HCT116 (cell line): ENCODE results near the gene ACOT4. TPM values are rescaled to one million over a fixed set of nuclear protein-coding genes. Genes with fewer than 3 reads are reported as not detected.

ENCODE experiments used
- ATAC-seq: fragments of 200-7000 bp; cut with Tn5 transposase; 2 replicates; pipeline ENCODE4 v1.9.1; 2020; ENCODE audit warnings: mild to moderate bottlenecking, moderate library complexity
- BruUV-seq: library from RNA; stranded (reverse); fragments of 400-500 nt; replicated peaks from 2 replicates; lab custom pipeline; 2021; lab: Mats Ljungman, UMichigan
- CTCF ChIA-PET: fragments of 300-600 bp; sonication (Branson Sonifier 250); formaldehyde crosslinking; loops from one replicate; lab custom pipeline; 2021; ENCODE audit warnings: antibody characterized with exemption; lab: Charles Lee
- POLR2A ChIA-PET: fragments of 300-600, 350-600 bp; sonication (Branson Sonifier 250); formaldehyde crosslinking; loops from one replicate; lab custom pipeline; 2021; ENCODE audit warnings: antibody characterized with exemption; lab: Charles Lee
- RAD21 ChIA-PET, 2 experiments: fragments of 300-600 bp; sonication (Branson Sonifier 250); formaldehyde crosslinking; loops; one replicate each; lab custom pipeline; 2023; ENCODE audit warnings: low total read pairs in 2 of 2; ENCODE audit not compliant: uncharacterized antibody in 2 of 2, unreplicated experiment in 2 of 2, low non-redundant PET in 1 of 2; lab: Charles Lee
- DNase-seq: peaks from one replicate; pipeline ENCODE4 v3.0.0-alpha.2; 2010; ENCODE audit warnings: low read depth, low spot score
- H2AFZ ChIP-seq: fragments of 200-600 bp; shearing (Covaris generic), sonication (generic); 2 replicates; pipeline ENCODE4 v1.6.1; 2017; ENCODE audit warnings: low read depth, mixed run types, mixed read lengths, antibody characterized with exemption, low read length; ENCODE audit not compliant: poor library complexity, severe bottlenecking
- H3K27ac ChIP-seq: 2 replicates; pipeline ENCODE4 v1.5.1; 2012; ENCODE audit warnings: low read depth, low read length
- H3K27me3 ChIP-seq: fragments of 200-600 bp; sonication (generic); 2 replicates; pipeline ENCODE4 v1.6.1; 2016; ENCODE audit warnings: mixed run types, low read length, mixed read lengths; ENCODE audit not compliant: insufficient read depth
- H3K36me3 ChIP-seq, 2 experiments: fragments of 200-500 bp in 1 of 2; fragments of 200-600 bp in 1 of 2; sonication (Bioruptor generic) in 1 of 2; sonication (generic) in 1 of 2; 2 replicates each; pipeline versions ENCODE4 v1.5.1 to v1.6.1; 2014 to 2016; ENCODE audit warnings: low read length in 2 of 2, inconsistent platforms in 1 of 2, mixed read lengths in 1 of 2, mixed run types in 1 of 2; ENCODE audit not compliant: insufficient read depth in 2 of 2, control insufficient read depth in 1 of 2
- H3K4me1 ChIP-seq, 2 experiments: fragments of 200-600 bp in 1 of 2; sonication (generic) in 1 of 2; 2 replicates each; pipeline versions ENCODE4 v1.5.1 to v1.6.1; 2012 to 2017; ENCODE audit warnings: low read length in 2 of 2, inconsistent platforms in 1 of 2, mild to moderate bottlenecking in 1 of 2, mixed read lengths in 1 of 2, mixed run types in 1 of 2, moderate library complexity in 1 of 2; ENCODE audit not compliant: insufficient read depth in 2 of 2, control insufficient read depth in 1 of 2
- H3K4me2 ChIP-seq: fragments of 200-600 bp; sonication (generic); 2 replicates; pipeline ENCODE4 v1.6.1; 2017; ENCODE audit warnings: mixed run types, low read length, mixed read lengths
- H3K4me3 ChIP-seq, 2 experiments: fragments of 200-600 bp in 1 of 2; sonication (generic) in 1 of 2; replicated peaks in 1 of 2; 2 replicates each; pipeline ENCODE4 v1.5.1; 2011 to 2016; ENCODE audit warnings: low read length in 2 of 2, control low read depth in 1 of 2, low read depth in 1 of 2, mild to moderate bottlenecking in 1 of 2, mixed read lengths in 1 of 2, mixed run types in 1 of 2
- H3K79me2 ChIP-seq: fragments of 200-600 bp; sonication (generic); 2 replicates; pipeline ENCODE4 v1.6.1; 2017; ENCODE audit warnings: mild to moderate bottlenecking, mixed run types, low read length, moderate library complexity, mixed read lengths; ENCODE audit not compliant: insufficient read depth
- H3K9ac ChIP-seq: fragments of 200-600 bp; sonication (generic); 2 replicates; pipeline ENCODE4 v1.6.1; 2016; ENCODE audit warnings: low read length, mixed read lengths
- H3K9me2 ChIP-seq: fragments of 200-600 bp; sonication (generic), shearing (Covaris generic); 2 replicates; pipeline ENCODE4 v1.6.1; 2017; ENCODE audit warnings: mixed run types, mild to moderate bottlenecking, moderate library complexity; ENCODE audit not compliant: insufficient read depth
- H3K9me3 ChIP-seq, 2 experiments: fragments of 200-500 bp in 1 of 2; fragments of 200-600 bp in 1 of 2; sonication (Bioruptor generic) in 1 of 2; sonication (generic) in 1 of 2; 2 replicates each; pipeline ENCODE4 v1.6.1; 2014 to 2017; ENCODE audit warnings: low read length in 2 of 2, mixed read lengths in 2 of 2, inconsistent platforms in 1 of 2, low read depth in 1 of 2, mild to moderate bottlenecking in 1 of 2, mixed run types in 1 of 2, moderate library complexity in 1 of 2; ENCODE audit not compliant: control insufficient read depth in 1 of 2, insufficient read depth in 1 of 2
- H4K20me1 ChIP-seq: fragments of 200-600 bp; sonication (generic), shearing (Covaris generic); 2 replicates; pipeline ENCODE4 v1.6.1; 2017; ENCODE audit warnings: mixed run types, mild to moderate bottlenecking, moderate library complexity; ENCODE audit not compliant: insufficient read depth
- ATF3 ChIP-seq: IDR thresholded peaks from 2 replicates; pipeline ENCODE4 v1.6.1; 2012
- CBX3 ChIP-seq: IDR thresholded peaks from 2 replicates; pipeline ENCODE4 v1.6.1; 2012; ENCODE audit warnings: low read depth
- CEBPB ChIP-seq: IDR thresholded peaks from 2 replicates; pipeline ENCODE4 v1.6.1; 2012; ENCODE audit warnings: low read depth
- CTCF ChIP-seq, 3 experiments: fragments of 200-600 bp in 1 of 3; sonication (generic) in 1 of 3; IDR thresholded peaks in 2 of 3; conservative IDR thresholded peaks in 1 of 3; 2 replicates each; pipeline ENCODE4 v1.5.1; 2012 to 2017; ENCODE audit warnings: low read depth in 2 of 3, low read length in 2 of 3, antibody characterized with exemption in 1 of 3, borderline replicate concordance in 1 of 3, control low read depth in 1 of 3, mild to moderate bottlenecking in 1 of 3, mixed read lengths in 1 of 3, mixed run types in 1 of 3, moderate library complexity in 1 of 3; ENCODE audit not compliant: insufficient read depth in 1 of 3
- EGR1 ChIP-seq: IDR thresholded peaks from 2 replicates; pipeline ENCODE4 v1.6.1; 2012; ENCODE audit warnings: low read depth
- ELF1 ChIP-seq: IDR thresholded peaks from 2 replicates; pipeline ENCODE4 v1.6.1; 2012; ENCODE audit warnings: low read depth, borderline replicate concordance
- EZH2 ChIP-seq: fragments of 200-600 bp; sonication (generic); IDR thresholded peaks from 2 replicates; pipeline ENCODE4 v1.6.1; 2017; ENCODE audit warnings: antibody characterized with exemption, mixed run types
- EZH2phosphoT487 ChIP-seq: fragments of 200-600 bp; IDR thresholded peaks from 2 replicates; pipeline ENCODE4 v1.6.1; 2018; ENCODE audit warnings: antibody characterized with exemption, borderline replicate concordance
- FOSL1 ChIP-seq: IDR thresholded peaks from 2 replicates; pipeline ENCODE4 v1.6.1; 2012; ENCODE audit warnings: low read depth
- JUND ChIP-seq: IDR thresholded peaks from 2 replicates; pipeline ENCODE4 v1.6.1; 2012
- MAX ChIP-seq: IDR thresholded peaks from 2 replicates; pipeline ENCODE4 v1.6.1; 2012
- POLR2A ChIP-seq: IDR thresholded peaks from 2 replicates; pipeline ENCODE4 v1.7.0; 2011; ENCODE audit warnings: borderline replicate concordance; ENCODE audit not compliant: insufficient read depth, insufficient read length; ENCODE audit errors: extremely low read depth
- RAD21 ChIP-seq: IDR thresholded peaks from 2 replicates; pipeline ENCODE4 v1.6.1; 2012; ENCODE audit warnings: low read depth, mild to moderate bottlenecking
- REST ChIP-seq: IDR thresholded peaks from 2 replicates; pipeline ENCODE4 v1.6.1; 2012; ENCODE audit warnings: low read depth
- SIN3A ChIP-seq: IDR thresholded peaks from 2 replicates; pipeline ENCODE4 v1.6.1; 2012; ENCODE audit warnings: low read depth
- SP1 ChIP-seq: IDR thresholded peaks from 2 replicates; pipeline ENCODE4 v1.6.1; 2012; ENCODE audit warnings: low read depth
- SRF ChIP-seq: IDR thresholded peaks from 2 replicates; pipeline ENCODE4 v1.6.1; 2012; ENCODE audit warnings: low read depth
- TCF7L2 ChIP-seq: IDR thresholded peaks from 2 replicates; pipeline ENCODE4 v1.7.0; 2011; ENCODE audit warnings: borderline replicate concordance, inconsistent platforms; ENCODE audit not compliant: insufficient read depth, insufficient read length; ENCODE audit errors: extremely low read depth
- ZBTB33 ChIP-seq: IDR thresholded peaks from 2 replicates; pipeline ENCODE4 v1.6.1; 2011; ENCODE audit warnings: mild to moderate bottlenecking, low read length, moderate library complexity; ENCODE audit not compliant: insufficient replicate concordance; ENCODE audit errors: extremely low read depth
- ZNF274 ChIP-seq: fragments of 200-500 bp; sonication (Bioruptor generic); IDR thresholded peaks from 2 replicates; pipeline ENCODE4 v1.6.1; 2014; ENCODE audit warnings: mild to moderate bottlenecking, low read depth, low read length, inconsistent platforms
- intact Hi-C: fragments of 100-400 bp; cut with micrococcal nuclease; formaldehyde crosslinking; loops from 2 replicates; pipeline ENCODE4 v1.10.0; 2022
- total RNA-seq: library from RNA; stranded (reverse); gene quantifications from one replicate; pipeline ENCODE4 v1.2.1, GENCODE V29; 2021; ENCODE audit not compliant: unreplicated experiment

The ACOT4 gene
- total RNA-seq, 1 experiment from 2014 or later = not detected

- H3K9me2 ChIP-seq = no peaks in the 10 kb centered on the region
- H3K4me3 ChIP-seq = no peak overlapping the region
- no peak overlapping the region for H3K27ac ChIP-seq
- no peak for ATAC-seq
- ChIA-PET POLR2A (no interaction called here), RAD21 (no interaction called here), CTCF (no interaction called here)
- no peaks in the 10 kb centered on the region for H4K20me1 ChIP-seq
- DNase-seq = no peak
- no peaks in the 10 kb centered on the region for H3K79me2 ChIP-seq
- H3K9me3 ChIP-seq = no peaks in the 10 kb centered on the region
- H3K36me3 ChIP-seq = no peaks in the 10 kb centered on the region
- TF ChIP-seq REST = no peak
- TF ChIP-seq ZNF274 = no peak
- no peak for TF ChIP-seq SIN3A
- no peak for TF ChIP-seq FOSL1
- TF ChIP-seq ZBTB33 = no peak
- no peak for TF ChIP-seq ATF3
- no peak for TF ChIP-seq SRF
- no peak for TF ChIP-seq SP1
- TF ChIP-seq CBX3 = no peak
- TF ChIP-seq RAD21 = no peak
- TF ChIP-seq POLR2A = no peak
- TF ChIP-seq EZH2 = no peak
- TF ChIP-seq TCF7L2 = no peak
- no peak for TF ChIP-seq CTCF (IDR thresholded peaks at IDR 0.05 in 2 of 3, conservative IDR thresholded peaks at IDR 0.05 in 1 of 3; ENCODE audit: borderline replicate concordance in 1 of 3, insufficient read depth in 1 of 3, low read depth in 2 of 3, low read length in 2 of 3)
- no peak for TF ChIP-seq JUND
- no peak for TF ChIP-seq CEBPB
- TF ChIP-seq EGR1 = no peak
- TF ChIP-seq EZH2phosphoT487 = no peak
- no peak for TF ChIP-seq MAX
- no peak for TF ChIP-seq ELF1
- H3K4me1 ChIP-seq = peaks cover 0 to 16% of the 10 kb centered on the region in 2 experiments; a peak in 2 of 4 replicates
- no TSS peak for BruUV-seq
- H3K27me3 ChIP-seq = no peaks in the 10 kb centered on the region
- H3K4me2 ChIP-seq = no peak overlapping the region
- no peak overlapping the region for H3K9ac ChIP-seq
- H2AFZ ChIP-seq = no peak overlapping the region
- intact Hi-C loops = no loop called here
These were observed 7.8 kb downstream of the ACOT4 start for GRCh38 chr14:73599499-73599898.
